Fibroblast of mammary gland (primary cell): Measurements from ENCODE around the gene RPL13A.

Source experiments
- DNase-seq: peaks from one replicate; pipeline ENCODE4 v3.0.0-alpha.2; 2010; ENCODE audit warnings: low read depth
- H3K4me3 ChIP-seq: 2 replicates; pipeline ENCODE4 v1.5.1; 2011; ENCODE audit warnings: low read depth, mild to moderate bottlenecking, low read length, moderate library complexity; ENCODE audit not compliant: control insufficient read depth
- TF ChIP-seq, protein P1 (sequence below): conservative IDR thresholded peaks from 2 replicates; pipeline ENCODE4 v1.5.1; 2011; ENCODE audit warnings: low read depth, low read length, inconsistent platforms; ENCODE audit not compliant: control insufficient read depth, insufficient read depth

The RPL13A gene

GRCh38 chr19:49473868-49474541 is 13.4 kb upstream of the RPL13A start, which contains the start of gene FLT3LG:
Gene FLT3LG (plus strand): TSS chr19:49474215. CDS start chr19:49474640, 425 bp downstream.
- H3K4me3 ChIP-seq: peak within 1 kb of the TSS; percentile 77
- peak; percentile 75 for DNase-seq
- TF ChIP-seq, protein P1, sequence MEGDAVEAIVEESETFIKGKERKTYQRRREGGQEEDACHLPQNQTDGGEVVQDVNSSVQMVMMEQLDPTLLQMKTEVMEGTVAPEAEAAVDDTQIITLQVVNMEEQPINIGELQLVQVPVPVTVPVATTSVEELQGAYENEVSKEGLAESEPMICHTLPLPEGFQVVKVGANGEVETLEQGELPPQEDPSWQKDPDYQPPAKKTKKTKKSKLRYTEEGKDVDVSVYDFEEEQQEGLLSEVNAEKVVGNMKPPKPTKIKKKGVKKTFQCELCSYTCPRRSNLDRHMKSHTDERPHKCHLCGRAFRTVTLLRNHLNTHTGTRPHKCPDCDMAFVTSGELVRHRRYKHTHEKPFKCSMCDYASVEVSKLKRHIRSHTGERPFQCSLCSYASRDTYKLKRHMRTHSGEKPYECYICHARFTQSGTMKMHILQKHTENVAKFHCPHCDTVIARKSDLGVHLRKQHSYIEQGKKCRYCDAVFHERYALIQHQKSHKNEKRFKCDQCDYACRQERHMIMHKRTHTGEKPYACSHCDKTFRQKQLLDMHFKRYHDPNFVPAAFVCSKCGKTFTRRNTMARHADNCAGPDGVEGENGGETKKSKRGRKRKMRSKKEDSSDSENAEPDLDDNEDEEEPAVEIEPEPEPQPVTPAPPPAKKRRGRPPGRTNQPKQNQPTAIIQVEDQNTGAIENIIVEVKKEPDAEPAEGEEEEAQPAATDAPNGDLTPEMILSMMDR: peak; percentile 74

DNA sequence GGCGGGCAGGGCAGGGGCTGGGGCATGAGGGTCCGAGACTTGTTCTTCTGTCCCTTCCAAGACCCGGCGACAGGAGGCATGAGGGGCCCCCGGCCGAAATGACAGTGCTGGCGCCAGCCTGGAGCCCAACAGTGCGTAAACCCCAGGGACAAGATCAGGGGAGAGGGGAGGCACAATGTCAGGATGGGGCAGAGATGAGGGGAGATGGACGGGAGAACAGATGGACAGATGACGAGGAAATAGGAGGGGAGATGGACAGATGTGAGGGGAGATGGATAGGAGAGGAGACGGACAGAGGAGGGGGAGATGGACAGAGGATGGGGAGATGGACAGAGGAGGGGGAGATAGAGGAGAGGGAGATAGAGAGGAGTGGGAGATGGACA is 12.9 kb upstream of the RPL13A start:
- TF ChIP-seq, protein P1: no peak

GRCh38 chr19:49475191-49475917 is 12.1 kb upstream of the RPL13A start:
- TF ChIP-seq, protein P1: no peak
- H3K4me3 ChIP-seq: no peak overlapping the region
- DNase-seq: no peak

More for the DNA sequence above, 12.9 kb upstream of the RPL13A start:
- DNase-seq: no peak
- peak overlapping the region; percentile 77 for H3K4me3 ChIP-seq

DNA sequence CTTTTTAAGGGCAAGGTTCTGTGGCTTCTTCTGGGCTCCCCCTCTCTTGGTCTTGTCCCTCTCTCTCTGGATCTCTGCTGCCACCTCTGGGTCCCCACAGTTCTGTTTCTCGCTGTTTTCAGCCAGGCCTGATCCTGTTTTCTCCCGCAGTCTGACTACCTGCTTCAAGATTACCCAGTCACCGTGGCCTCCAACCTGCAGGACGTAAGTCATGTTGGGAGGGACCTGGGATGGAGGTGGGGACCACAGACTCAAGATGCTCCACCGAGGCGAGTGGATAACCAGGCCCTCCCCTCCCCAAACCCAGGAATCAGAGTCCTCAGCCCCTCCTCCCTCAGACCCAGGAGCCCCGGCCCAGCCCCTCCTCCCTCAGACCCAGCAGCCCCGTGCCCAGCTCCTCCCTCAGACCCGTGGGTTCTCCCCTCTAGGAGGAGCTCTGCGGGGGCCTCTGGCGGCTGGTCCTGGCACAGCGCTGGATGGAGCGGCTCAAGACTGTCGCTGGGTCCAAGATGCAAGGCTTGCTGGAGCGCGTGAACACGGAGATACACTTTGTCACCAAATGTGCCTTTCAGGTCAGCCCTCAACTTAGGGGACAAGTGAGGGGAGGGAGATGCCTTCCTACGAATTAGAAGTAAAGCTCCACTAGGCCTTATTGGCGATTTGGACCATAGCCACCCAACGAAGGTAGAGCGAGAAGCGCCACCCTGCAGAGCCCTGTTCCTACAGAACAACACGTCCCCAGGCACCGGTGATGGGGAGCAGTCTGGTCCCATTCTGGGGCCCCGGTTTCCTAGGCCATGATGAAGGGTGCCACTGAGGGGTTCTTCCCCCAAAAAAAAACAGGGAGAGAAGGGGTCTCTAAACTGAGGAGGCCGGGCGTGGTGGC is 11.2 kb upstream of the RPL13A start:
- no peak overlapping the region for H3K4me3 ChIP-seq
- TF ChIP-seq, protein P1: peak; percentile 39
- DNase-seq: no peak

DNA sequence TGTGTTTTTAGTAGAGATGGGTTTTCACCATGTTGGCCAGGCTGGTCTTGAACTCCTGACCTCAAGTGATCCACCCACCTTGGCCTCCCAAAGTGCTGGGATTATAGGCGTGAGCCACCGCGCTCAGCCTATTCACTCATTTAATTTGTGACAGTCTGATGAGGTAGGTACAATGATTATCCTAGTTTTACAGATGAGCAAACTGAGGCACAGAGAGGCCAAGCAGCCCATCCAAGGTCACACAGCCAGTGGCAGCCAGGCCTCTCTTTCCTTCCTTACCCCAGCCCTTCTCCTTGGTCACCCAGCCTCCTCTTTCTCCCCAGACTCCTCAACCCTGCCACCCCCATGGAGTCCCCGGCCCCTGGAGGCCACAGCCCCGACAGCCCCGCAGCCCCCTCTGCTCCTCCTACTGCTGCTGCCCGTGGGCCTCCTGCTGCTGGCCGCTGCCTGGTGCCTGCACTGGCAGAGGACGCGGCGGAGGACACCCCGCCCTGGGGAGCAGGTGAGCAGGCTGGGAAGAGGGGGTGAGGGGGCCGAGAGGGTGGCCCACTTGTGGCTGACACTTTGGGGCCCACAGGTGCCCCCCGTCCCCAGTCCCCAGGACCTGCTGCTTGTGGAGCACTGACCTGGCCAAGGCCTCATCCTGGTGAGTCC is 7.3 kb upstream of the RPL13A start:
- no peak for DNase-seq
- no peak overlapping the region for H3K4me3 ChIP-seq
- TF ChIP-seq, protein P1: no peak
